ENCODE data around the gene ZBTB24. TPM values are rescaled to one million over a fixed set of nuclear protein-coding genes. Genes with fewer than 3 reads are reported as not detected.
"Not testable (repeated sequence)": the region's sequence is repeated elsewhere in the genome, so short reads cannot be mapped to it uniquely, and the experiment has no call there.

Gene ZBTB24
- total RNA-seq, 2 experiments from 2014 or later: 10.5 to 11.8 TPM

DNA sequence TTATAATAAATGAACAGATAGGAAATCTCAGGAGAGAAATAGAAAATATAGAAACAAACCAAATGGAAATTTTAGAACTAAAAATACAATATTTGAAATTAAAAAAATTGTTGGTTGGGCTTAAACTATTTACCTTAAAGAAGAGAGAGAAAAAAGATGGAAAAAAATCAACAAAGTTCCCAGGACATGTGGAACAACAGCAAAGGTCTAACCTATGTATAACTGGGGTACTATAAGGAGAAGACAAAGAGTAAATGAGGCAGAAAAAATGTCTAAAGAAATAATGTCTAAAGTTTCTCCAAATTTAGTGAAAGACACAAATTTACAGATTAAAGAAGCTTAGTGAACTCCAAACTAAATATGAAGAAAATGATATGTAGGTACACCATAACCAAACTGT is 41.1 kb upstream of the ZBTB24 start:
- H3K27ac Mint-ChIP-seq: no peak overlapping the region
- no peaks in the 10 kb centered on the region for H3K27me3 Mint-ChIP-seq
- peaks cover 2% of the 10 kb centered on the region for H3K4me1 Mint-ChIP-seq (ENCODE audit: low read depth)
- no peaks in the 10 kb centered on the region for H3K36me3 Mint-ChIP-seq (ENCODE audit: low read depth)
- ATAC-seq (no peak), DNase-seq (no peak)
- CTCF ChIA-PET: interaction anchor here (5.6 kb wide), 1 partner anchor 515 kb away, joined by 57 read pairs; no protein-coding TSS in a partner anchor
- POLR2A ChIA-PET: no interaction called here
- H3K4me3 Mint-ChIP-seq: no peak overlapping the region
- H3K9me3 Mint-ChIP-seq: peaks cover 5% of the 10 kb centered on the region
- TF ChIP-seq, protein P1, sequence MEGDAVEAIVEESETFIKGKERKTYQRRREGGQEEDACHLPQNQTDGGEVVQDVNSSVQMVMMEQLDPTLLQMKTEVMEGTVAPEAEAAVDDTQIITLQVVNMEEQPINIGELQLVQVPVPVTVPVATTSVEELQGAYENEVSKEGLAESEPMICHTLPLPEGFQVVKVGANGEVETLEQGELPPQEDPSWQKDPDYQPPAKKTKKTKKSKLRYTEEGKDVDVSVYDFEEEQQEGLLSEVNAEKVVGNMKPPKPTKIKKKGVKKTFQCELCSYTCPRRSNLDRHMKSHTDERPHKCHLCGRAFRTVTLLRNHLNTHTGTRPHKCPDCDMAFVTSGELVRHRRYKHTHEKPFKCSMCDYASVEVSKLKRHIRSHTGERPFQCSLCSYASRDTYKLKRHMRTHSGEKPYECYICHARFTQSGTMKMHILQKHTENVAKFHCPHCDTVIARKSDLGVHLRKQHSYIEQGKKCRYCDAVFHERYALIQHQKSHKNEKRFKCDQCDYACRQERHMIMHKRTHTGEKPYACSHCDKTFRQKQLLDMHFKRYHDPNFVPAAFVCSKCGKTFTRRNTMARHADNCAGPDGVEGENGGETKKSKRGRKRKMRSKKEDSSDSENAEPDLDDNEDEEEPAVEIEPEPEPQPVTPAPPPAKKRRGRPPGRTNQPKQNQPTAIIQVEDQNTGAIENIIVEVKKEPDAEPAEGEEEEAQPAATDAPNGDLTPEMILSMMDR (IDR thresholded peaks at IDR 0.05): no peak
- intact Hi-C loops (cut with micrococcal nuclease): no loop called here

DNA sequence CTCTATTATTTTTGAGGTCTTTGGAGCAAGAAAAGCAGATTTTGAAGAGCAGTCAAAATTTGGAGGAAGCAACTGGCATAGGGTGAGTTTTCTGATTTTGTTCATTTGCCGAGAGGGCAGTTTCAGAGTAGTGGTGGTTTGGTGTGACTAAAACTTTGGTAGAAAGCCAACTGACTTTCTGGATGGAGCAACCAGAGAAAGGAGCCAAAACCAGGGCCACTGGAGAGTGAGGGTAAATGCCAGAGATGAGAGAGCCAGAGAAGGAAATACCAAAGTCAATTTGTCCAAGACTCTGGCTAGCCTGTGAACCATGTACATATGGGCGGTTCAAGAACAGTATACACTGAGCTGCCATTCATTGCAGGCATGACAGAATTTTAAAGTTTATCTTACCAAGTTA is 40.5 kb upstream of the ZBTB24 start:
- Mint-ChIP-seq H3K27me3 (no peaks in the 10 kb centered on the region), H3K4me3 (no peak overlapping the region), H3K27ac (no peak overlapping the region), H3K4me1 (ENCODE audit: low read depth) (peaks cover 2% of the 10 kb centered on the region), H3K9me3 (peaks cover 5% of the 10 kb centered on the region), H3K36me3 (ENCODE audit: low read depth) (no peaks in the 10 kb centered on the region)
- POLR2A ChIA-PET: no interaction called here
- intact Hi-C loops (cut with micrococcal nuclease): no loop called here
- no peak for DNase-seq
- ATAC-seq: no peak
- CTCF ChIA-PET: no interaction called here
- TF ChIP-seq, protein P1 (IDR thresholded peaks at IDR 0.05): no peak

DNA sequence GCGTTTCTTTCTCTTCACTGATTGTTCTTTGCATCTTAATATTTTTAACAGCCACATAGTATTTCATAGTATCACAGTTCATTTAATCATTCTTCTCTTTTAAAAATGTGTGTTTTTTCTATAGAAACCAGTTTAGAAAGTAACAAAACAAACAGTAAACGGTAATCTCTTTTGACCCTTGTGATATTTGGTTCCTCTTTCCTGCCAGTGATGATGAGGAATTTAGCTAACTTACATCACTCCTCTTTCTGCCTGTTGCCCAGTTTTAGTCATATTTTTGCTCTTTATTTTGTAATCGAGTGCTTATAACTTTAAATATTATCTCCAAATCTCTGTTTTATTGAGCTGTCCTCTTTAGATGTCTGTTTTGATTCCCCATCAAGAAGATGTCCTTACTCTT is 38.1 kb upstream of the ZBTB24 start:
- peaks cover 5% of the 10 kb centered on the region for H3K9me3 Mint-ChIP-seq
- H3K4me3 Mint-ChIP-seq: no peak overlapping the region
- no peak overlapping the region for H3K27ac Mint-ChIP-seq
- no peaks in the 10 kb centered on the region for H3K27me3 Mint-ChIP-seq
- peaks cover 14% of the 10 kb centered on the region for H3K4me1 Mint-ChIP-seq (ENCODE audit: low read depth)
- DNase-seq (no peak), ATAC-seq (no peak)
- H3K36me3 Mint-ChIP-seq (ENCODE audit: low read depth): no peaks in the 10 kb centered on the region
- ChIA-PET POLR2A (no interaction called here), CTCF (interaction anchor here (2.1 kb wide), 1 partner anchor 519 kb away, joined by 11 read pairs; no protein-coding TSS in a partner anchor)
- intact Hi-C loops (cut with micrococcal nuclease): no loop called here
- TF ChIP-seq, protein P1 (IDR thresholded peaks at IDR 0.05): no peak

DNA sequence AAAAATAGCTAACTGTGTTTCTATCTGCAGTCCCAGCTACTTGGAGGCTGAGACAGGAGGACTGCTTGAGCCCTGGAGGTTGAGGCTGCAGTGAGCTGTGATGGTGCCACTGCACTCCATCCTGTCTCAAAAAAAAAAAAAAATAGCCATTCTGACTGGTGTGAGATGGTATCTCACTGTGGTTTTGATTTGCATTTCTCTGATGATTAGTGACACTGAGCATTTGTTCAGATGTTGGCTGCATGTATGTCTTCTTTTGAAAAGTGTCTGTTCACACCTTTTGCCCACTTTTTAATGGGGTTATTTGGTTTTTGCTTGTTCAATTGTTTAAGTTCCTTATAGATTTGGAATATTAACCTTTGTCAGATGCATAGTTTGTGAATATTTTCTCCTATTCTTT is 36.6 kb upstream of the ZBTB24 start:
- intact Hi-C loops (cut with micrococcal nuclease); DNase-seq; POLR2A ChIA-PET; H3K36me3 Mint-ChIP-seq (ENCODE audit: low read depth); H3K4me3 Mint-ChIP-seq; H3K27ac Mint-ChIP-seq; H3K9me3 Mint-ChIP-seq; H3K27me3 Mint-ChIP-seq: not testable (repeated sequence)
- ATAC-seq: peak; percentile 46
- H3K4me1 Mint-ChIP-seq (ENCODE audit: low read depth): peaks cover 27% of the 10 kb centered on the region
- CTCF ChIA-PET: interaction anchor here (1.2 to 2.1 kb wide), 4 partner anchors 9 to 521 kb away, joined by 3 to 11 read pairs (median 4); no protein-coding TSS in a partner anchor

DNA sequence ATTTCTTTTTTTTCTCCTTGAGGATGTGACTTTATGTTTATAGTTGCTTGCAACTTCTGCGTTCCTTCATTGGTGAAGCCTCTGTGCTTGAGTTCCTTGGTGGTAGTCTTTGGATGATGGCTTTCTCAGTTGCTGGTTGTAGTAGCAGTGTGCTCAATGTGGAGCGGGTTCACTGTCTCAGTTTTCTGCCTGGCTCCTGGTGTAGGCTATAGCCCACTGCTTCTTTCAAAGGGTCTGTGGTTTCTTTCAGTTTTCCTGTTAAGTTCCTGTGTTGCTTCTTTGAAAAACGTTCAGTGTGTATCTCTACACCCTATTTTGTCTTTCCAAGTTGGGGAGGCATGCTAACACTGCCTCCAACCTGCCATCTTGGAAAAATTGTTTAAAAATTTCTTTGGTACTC is 33.9 kb upstream of the ZBTB24 start:
- TF ChIP-seq, protein P1 (IDR thresholded peaks at IDR 0.05): no peak
- intact Hi-C loops (cut with micrococcal nuclease): no loop called here
- ATAC-seq: peak; percentile 50
- Mint-ChIP-seq H3K36me3 (ENCODE audit: low read depth) (no peaks in the 10 kb centered on the region), H3K9me3 (peaks cover 1% of the 10 kb centered on the region), H3K4me3 (no peak overlapping the region), H3K27me3 (no peaks in the 10 kb centered on the region), H3K4me1 (ENCODE audit: low read depth) (peaks cover 27% of the 10 kb centered on the region), H3K27ac (peak overlapping the region; percentile 80)
- CTCF ChIA-PET: no interaction called here
- DNase-seq: no peak
- POLR2A ChIA-PET: no interaction called here
